Measurements from ENCODE around the gene FDXR. TPM values are rescaled to one million over a fixed set of nuclear protein-coding genes. Genes with fewer than 3 reads are reported as not detected.

Gene FDXR
- polyA plus RNA-seq, 4 donors = 4.3 to 11.3 (median 6.1) TPM

DNA sequence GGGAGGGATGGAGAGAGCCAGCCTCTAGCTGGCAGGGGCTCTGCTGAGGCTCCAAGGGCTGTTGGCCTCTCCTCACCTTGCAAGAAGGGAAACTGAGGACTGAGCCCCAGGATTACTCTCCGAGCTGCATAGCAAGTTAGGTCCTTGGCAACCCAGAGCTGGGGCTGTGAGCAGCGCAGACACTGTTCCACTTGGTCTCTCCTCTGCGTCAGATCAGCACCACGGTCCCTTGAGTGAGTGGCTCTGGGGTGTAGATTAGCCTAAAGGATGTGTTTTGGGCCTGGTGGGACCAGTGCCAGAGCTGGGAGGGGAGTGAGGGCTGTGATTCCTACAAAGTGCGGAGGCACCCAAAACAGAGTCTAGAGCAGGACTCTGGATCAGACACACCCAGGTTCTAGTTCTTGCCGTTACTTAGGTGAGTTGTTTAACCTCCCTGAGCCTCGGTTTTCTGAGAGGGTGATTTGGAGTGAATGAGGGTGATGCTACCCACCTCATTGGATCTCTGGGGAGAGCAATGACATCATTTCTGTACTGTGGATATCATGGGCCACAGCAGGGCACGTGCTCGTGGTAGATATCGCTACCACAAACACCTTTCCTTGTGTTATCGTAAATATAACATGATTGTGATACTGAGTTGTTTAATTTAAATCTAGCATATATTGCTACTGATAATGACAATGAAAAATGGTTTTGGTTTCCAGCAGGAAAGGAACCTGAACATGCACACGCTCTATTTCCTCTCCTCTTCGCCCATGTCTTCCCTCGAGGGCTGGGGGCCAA lies 28.8 kb upstream of the FDXR start:
- no peak for DNase-seq (ENCODE audit: low read depth in 4 of 4, low spot score in 3 of 4)

DNA sequence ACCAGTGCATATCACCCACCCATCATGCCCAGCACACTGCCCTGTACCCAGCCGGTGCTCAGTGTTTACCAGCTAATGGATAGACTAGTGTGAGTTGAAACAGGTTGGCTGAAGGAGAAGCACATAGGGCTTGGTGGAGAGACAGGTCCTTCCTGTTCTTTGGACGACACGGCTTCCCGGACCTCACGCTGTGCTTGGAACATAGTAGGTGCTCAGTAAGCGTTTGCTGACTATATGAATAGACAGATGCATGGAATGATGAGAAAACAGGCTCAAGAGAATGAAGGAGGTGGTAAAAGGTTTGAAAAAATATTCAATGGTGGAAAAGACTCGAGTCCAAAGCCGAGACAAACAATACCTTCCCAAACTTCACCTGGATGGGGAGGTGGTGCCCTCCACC lies 27.4 kb upstream of the FDXR start:
- DNase-seq (ENCODE audit: low read depth in 4 of 4, low spot score in 3 of 4) = no peak

DNA sequence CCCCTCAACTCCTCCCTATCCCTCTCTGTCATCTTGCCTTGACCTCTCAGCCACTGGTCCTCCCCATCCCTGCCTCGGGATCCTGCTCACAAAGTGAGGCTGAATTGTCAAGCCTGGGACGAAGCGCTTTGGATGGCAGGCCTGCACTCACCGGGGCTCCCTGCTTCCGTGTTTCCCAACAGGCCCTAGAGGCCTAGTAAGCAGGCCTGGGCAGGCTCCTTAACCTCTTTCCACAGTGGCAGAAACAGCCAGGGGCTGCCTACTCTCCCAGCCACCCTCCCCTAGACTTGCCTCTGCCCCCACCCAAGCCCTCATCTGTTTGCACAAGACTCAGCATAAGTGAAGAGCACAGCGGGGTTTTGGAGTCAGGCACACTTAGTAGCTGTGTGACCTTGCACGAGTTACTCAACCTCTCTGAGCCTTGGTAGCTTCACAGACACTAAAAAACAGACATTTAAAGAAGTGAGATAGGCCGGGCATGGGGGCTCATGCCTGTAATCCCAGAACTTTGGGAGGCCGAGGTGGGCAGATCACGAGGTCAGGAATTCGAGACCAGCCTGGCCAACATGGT lies 25.7 kb upstream of the FDXR start:
- no peak for DNase-seq (ENCODE audit: low read depth in 4 of 4, low spot score in 3 of 4)

DNA sequence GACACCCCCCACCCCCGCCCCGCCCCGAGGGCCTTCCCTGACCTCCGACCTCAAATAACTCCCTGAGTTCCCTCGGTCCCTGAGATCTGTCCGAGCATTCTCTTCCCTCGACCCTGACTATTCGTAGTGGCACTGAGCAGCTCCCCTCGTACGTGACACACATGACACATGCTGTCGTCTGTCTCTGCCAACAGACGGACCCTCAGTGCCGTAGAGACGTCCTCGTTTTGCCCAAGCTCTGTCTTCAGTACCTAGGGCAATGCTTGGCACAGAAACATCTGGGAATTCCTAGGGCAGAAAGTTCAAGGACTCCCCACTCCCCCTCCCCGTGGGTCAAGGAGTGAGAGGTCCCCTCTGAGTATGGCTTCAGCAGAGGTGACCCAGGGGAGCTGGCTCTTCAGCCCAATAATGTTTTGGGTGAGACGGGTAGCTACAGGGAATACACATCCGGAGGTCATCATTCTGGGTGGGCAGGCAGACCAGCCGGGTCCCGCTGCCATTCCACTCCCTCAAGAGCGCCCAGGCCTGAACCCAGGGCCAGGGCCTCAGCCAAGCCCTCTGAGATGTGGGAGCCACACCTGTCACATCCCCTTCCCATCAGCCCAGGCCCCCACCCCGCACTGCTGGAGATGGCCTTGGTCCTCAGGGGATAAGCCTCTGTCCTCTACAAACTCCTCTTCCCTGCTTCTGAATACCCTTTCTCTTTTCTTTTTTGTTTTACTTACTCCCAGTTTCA lies 21.3 kb upstream of the FDXR start:
- no peak for DNase-seq (ENCODE audit: low read depth in 4 of 4, low spot score in 3 of 4)

DNA sequence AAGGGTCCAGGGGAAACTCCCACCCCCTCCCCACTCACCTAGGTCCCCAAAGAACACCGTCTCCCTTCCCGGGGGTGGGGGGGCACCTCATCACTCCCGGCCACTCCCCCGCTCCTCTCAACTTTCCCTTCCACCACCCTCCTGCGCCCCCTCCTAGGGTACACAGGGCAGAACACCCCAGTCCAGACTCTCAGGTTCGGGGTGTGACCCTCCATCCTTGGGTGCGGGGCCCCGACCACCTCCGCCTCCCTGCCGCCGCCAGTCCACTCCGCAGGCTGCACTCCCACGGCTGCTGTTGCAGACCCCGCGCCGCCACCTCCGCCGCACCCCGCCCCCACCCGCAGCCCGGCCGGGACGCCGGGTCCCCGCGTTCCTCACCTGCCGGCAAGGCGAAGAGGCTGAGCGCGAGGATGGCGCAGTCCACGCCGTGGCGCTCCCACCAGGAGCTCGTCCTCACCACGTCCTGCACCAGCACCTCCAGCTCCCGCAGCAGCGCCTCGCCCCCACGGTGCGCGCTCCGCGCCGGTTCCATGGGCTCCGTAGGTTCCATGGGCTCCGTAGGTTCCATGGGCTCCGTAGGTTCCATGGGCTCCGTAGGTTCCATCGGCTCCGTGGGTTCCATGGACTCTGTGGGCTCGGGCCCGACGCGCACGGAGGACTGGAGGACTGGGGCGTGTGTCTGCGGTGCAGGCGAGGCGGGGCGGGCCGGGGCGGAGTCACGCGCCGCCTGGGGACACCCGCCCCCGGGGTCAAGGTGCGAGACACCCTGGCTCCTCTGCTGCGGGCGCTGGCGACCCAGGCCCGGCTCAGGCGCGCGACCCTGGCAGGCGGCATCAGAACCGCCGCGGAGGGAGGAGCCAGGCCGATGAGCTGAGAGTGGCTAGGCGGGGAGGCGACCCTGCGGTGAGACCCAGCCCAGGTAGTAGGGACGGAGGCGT lies 20.4 kb upstream of the FDXR start, which contains the start of gene FADS6:
Gene FADS6, minus strand, starts transcription at position 660 of the 938 bp plus-strand sequence. Its CDS starts 38 bp downstream, at position 622.
- no peak for DNase-seq (ENCODE audit: low read depth in 4 of 4, low spot score in 3 of 4)

DNA sequence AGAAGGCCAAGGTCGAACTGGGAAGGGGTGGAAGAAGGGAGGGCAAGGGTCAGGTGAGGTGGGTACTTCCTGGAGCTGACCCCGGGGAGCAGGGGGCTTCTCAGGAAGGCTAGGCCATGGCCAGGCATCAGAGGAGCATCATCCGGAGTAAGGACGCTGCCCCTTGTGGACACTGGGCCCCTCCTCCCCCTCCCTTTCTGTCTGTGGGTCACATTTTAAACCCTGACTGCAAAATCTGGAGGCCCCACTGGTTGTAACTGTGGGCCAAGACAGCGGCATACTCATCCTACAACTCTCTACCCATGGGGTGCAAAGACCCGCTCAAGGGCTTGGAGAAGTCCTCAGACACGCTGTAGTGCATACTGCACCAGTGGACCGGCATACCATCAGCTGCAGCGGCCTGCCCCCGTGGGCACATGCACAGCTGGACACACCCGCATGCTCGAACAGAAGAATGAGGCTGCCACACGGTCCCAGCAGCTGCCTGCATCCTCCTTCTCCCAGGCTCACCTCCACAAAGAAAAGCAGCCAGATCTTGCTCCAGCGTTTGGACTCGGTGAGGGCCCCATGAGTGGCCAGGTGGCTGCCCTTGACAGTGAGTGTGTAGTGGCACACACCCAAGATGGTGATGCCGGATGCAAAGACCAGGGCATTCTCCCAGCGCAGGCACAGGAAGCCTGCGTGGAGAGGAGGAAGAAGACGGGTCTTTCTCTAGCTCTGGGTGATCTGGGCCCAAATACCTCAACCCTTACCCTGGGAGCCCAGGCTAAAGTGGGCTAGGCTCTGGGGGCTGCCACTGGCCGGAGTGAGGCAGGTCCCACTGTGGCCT lies 19.4 kb upstream of the FDXR start:
- no peak for DNase-seq (ENCODE audit: low read depth in 4 of 4, low spot score in 3 of 4)

DNA sequence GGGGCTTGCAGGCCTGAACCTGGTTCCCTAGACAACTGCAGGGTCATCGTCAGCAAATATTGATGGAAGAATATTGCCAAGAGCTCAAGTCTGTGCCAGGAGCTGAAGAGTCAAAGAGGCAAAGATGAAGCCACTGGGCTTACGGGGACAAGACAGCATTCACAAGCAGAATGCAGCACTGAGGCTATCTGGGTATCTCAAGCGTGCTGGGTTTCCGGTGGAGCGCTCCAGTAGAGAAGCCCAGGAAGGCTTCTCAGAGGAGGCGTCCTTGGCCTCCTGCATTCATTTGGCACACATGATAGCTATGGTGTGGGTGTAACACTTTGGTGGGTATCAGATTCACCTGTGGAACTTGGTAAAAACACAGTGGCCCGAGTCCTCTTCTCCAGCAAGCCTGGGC lies 17.8 kb upstream of the FDXR start:
- DNase-seq (ENCODE audit: low read depth in 4 of 4, low spot score in 3 of 4) = no peak

DNA sequence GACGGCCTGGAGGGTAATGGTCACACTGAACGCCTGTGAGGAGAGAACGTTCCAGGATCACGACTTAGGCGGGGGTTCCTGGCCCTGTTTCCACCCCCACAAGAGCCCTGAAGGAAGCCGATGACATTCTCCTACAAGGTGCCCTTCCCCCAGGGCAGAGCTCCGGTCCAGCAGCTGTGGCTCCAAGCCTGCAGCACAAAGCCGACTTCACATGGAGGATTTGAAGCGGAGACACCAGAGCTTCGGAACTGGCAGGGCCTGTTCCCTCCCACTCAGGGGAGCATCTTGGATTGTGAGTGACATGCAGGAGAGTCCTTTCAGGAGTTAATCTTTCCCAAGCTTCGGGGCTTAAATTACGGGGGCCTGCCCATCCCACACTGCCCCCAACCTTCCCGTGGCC lies 15.7 kb upstream of the FDXR start:
- DNase-seq (ENCODE audit: low read depth in 4 of 4, low spot score in 3 of 4) = no peak

DNA sequence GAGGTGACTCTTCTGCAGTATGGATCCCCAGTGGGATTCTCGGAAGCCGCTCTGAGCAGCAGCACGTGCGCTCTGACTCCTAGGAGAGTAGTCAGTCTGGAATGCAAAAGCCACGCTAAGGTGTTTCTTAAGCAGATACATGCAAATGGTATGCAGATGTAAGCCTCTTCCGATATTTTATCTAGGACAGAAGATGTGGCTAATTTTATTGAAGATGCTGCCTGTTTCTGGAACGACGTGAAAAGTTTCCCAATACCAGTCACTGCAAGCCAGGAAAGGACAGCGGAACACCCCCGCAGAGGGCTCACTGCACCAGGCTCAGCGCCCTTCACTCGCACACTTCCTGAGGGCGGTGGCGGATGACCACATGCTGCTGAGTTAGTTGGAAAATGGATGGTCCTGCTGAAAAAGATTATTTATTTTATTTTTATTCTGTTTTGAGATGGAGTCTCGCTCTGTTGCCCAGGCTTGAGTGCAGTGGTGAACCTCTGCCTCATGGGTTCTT lies 10.5 kb upstream of the FDXR start:
- DNase-seq (ENCODE audit: low read depth in 4 of 4, low spot score in 3 of 4) = no peak

DNA sequence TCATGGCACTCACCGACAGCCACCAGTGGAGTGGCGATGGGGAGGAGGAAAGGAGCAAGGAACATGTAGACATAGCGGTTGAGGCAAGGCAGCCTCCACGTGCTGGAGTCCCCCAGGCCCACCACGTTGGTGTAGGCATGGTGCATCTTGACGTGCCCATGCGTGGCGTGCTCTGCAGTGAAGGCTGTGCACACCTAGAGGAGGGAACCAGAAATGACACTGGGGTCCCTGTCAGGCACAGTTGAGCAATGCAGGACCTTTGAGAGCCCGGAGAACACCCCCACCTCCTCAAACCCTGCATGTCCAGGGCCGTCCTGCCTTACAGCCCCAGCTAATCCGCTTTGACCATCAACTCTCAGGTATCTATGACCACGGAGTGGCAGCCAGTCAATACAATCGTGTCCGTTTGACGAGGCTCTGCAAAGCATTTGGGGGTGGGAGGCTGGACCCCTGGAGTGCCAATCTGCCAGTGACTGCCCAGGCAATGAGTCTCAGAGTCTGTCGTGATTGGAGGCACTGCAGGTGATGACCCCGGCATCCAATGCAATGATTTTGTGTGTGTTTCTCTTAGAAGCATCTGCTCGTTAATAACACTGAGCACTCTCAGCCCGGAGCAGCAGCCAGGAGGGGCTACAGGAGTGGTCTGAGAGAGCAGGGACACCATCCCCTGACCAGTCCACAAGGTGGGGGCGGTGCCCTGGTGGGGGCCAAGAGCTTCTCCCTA lies 9.9 kb upstream of the FDXR start:
- DNase-seq (ENCODE audit: low read depth in 4 of 4, low spot score in 3 of 4) = no peak

DNA sequence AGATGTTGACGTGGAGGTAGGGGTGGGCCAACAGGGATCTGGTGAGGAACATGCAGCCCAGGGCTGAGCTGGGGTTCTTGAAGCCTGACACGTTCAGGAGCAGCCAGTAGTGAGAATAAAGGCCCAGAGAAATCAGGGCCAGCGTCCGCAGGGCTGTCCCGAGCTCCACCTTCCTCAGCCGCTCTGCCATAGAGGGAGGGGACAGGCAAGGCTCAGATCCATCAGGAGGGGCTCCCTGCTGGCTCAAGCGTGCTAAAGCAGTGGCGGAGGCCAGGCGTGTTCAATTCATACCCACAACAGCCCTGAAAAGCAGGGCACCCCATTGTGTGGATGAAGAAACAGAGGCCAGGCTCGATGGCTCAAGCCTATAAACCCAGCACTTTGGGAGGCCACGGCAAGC lies 8.3 kb upstream of the FDXR start:
- no peak for DNase-seq (ENCODE audit: low read depth in 4 of 4, low spot score in 3 of 4)

DNA sequence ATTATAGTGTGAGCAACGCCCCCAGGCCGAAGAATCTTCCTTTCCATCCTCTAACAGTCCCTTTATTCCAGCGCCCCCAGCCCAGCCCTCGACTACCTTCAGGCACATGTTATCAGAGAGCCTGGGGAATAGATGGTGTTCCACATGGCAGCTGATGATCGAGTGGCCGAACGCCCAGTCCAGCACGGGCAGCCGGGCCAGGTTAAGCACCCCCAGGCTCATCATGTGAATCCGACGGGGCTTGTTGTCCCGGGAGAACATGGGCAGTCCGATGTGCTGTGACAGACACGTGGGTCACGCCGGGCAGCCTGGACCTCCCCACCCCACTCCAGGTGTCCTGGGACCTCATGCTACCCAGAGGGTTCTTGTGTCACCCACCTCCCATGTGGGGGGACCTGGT lies 6.5 kb upstream of the FDXR start:
- DNase-seq (ENCODE audit: low read depth in 4 of 4, low spot score in 3 of 4) = no peak

DNA sequence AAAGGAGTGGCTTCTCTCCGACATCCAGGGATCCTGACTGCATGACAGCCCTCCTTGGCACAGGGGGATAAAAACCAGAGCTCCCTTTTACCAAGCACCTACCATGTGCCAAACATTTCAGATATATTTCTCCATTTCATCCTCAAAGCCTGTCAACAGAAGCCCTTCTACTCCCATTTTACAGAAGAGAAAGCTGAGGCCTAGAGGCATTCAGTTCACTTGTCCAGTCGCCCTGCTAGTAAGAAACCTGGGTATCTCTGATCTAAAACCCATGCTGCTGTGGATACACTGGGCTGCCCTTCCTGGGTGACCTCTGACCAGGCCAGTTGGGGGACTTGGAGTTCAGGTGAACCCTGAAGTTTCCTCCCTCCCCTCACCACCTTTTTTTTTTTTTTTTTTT lies 5.9 kb upstream of the FDXR start:
- DNase-seq (ENCODE audit: low read depth in 4 of 4, low spot score in 3 of 4) = no peak

DNA sequence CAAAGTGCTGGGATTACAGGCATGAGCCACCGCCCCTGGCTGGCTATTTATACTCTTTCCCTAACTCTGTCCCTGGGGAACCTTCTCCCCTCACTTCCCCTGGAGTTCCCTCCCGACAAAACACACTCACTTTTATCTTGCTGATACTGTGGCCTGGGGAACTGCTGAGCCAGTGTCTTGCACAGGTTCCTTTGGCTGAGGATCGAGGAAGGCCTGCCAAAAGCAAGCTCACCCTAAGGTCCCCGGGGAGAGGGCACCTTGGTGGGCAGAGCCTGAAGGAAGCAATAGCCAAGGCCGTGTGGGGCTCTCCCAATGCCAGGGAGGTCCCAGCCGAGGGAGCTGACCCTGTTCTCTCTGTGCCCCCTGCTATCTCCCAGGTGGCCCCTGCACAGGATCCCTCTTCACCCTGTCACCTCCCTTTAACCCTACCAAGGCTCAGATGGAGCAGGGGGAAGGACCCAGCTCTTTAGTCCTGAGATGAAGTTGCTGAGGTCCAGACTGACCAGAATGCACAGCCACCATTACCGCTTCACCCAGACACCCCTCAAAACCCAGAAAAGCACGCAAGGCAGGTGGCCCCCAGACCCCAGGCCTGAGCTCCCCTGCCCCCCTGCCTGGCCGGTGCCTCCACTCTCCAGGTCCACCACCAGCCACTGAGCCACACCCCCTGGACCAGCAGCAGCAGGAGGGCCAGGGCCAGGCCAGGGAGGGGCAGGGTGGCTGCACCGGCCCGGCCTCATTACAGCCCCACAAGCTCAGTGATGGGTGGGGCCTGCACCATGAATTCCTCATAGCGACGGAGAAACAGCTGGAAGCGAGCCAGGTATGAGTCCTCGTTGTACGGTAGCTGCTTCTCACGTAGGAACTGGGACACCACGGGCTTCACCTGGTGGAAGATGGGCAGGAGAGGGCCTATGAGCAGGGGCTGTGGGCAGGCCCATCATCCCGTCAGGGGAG lies 5.1 kb upstream of the FDXR start:
- no peak for DNase-seq (ENCODE audit: low read depth in 4 of 4, low spot score in 3 of 4)

DNA sequence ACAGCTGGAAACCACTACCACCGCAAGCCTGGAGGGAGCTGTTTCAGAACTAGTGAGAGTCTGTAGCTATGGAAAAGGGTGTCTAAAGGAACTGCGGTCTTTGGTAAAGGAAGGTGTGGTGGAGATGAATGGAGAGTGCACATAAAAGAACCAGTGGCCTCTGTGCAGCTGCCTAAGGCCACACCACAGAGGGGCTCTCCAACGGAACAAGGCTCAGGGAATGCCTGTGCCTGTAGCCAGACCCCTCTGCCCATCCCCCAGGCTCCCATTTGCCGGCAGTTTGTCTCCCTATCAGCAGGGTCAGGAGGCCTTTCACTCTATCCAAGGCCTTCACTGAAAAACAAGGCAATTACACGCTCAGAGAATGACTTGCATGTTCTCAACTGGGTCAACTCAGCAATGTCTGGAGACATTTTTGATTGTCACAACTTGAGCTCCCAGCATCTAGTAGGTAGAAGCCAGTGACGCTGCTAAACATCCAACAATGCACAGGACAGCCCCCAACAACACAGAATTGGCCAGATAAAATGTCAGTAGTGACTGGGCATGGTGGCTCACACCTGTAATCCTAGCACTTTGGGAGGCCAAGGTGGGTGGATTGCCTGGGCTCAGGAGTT lies 3.3 kb upstream of the FDXR start:
- DNase-seq (ENCODE audit: low read depth in 4 of 4, low spot score in 3 of 4) = no peak

DNA sequence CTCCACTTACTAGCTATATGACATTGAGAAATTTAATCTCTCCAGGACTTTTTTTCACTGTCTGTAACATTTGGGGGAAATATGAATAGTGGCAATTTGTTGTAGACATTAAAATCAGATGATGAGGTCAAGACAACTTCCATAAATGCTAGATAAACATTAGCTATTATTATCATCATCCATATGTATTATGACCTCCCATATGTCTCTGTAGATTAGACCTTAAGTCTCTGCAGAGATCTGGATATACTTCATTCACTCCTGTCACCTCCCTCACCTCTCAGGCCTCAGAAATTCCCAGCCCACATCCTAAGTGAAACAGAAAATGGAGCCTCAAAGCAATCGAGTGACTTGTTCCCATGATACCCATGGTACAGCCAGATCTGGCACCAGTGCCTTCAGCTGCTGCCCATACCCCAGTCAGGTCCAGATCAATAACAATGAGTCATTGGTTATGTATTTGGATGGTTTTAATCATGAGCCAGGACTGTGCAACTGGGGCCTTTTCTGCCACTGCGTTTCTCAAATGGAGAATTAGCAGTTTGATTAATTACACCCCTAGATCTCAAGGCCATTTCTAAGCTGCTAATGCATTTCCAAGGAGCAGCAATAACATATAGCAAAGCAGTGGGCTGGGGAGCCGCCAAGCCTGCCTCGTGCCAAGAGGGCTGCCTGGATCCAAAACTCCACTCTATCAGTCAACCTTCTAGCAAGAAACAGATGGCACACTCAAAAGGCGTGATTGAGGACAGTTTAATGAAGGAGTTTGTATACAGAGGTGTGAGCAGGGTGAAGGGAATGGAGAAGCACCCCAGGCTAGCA lies 2.6 kb upstream of the FDXR start:
- DNase-seq (ENCODE audit: low read depth in 4 of 4, low spot score in 3 of 4) = no peak

DNA sequence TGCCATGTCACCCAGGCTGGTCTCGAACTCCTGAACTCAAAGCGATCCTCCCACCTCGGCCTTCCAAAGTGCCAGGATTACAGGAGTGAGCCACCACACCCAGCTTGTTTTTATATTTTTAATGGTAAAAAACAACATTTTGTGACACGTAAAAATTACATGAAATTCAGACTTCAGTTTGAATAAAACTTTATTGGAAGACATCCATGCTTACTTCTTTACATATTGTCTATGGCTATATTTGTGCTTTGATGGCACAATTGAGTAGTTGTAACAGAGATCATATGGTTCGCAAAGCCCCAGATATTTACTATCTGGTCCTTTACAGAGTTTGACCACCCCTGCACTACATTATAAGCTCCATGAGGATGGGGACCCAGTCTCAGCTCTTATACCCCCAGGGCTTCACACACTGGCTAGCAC lies 1.8 kb upstream of the FDXR start:
- DNase-seq (ENCODE audit: low read depth in 4 of 4, low spot score in 3 of 4) = no peak

Measured in left renal pelvis (tissue), 4 donors.